Transverse colon (tissue), 4 donors: ENCODE measurements around the gene CAD. TPM values are rescaled to one million over a fixed set of nuclear protein-coding genes. Genes with fewer than 3 reads are reported as not detected.
"Not testable (repeated sequence)": the region's sequence is repeated elsewhere in the genome, so short reads cannot be mapped to it uniquely, and the experiment has no call there.

Experiments
- DNase-seq: peaks from one replicate; pipeline ENCODE4 v3.0.0-alpha.2; 2019
- H3K27ac ChIP-seq, 4 donors: fragments of 200-600 bp; sonication (generic); 2 replicates each; pipeline ENCODE4 v1.5.1; 2016 to 2018; ENCODE audit warnings: inconsistent platforms in 4 of 4
- H3K27me3 ChIP-seq: fragments of 200-600 bp; sonication (generic); 2 replicates; pipeline ENCODE4 v1.5.1; 2017; ENCODE audit warnings: inconsistent platforms
- H3K36me3 ChIP-seq, 4 donors: fragments of 200-600 bp; sonication (generic); 2 replicates each; pipeline ENCODE4 v1.5.1; 2017 to 2019; ENCODE audit warnings: inconsistent platforms in 4 of 4
- H3K4me1 ChIP-seq, 4 donors: fragments of 200-600 bp; sonication (generic); 2 replicates each; pipeline ENCODE4 v1.5.1; 2017 to 2020; ENCODE audit warnings: inconsistent platforms in 4 of 4
- H3K4me3 ChIP-seq, 4 donors: fragments of 200-600 bp; sonication (generic); 1 replicate in 1 of 4; 2 replicates in 3 of 4; pipeline versions ENCODE4 v1.5.1 to v1.6.1; 2017 to 2019; ENCODE audit warnings: inconsistent platforms in 4 of 4
- H3K9me3 ChIP-seq, 2 donors: fragments of 200-600 bp; sonication (generic); 2 replicates each; pipeline ENCODE4 v1.5.1; 2017 to 2019; ENCODE audit warnings: inconsistent platforms in 2 of 2
- EP300 ChIP-seq: sonication (generic); formaldehyde crosslinking; IDR thresholded peaks from one replicate; pipeline ENCODE4 v1.6.1; 2017; ENCODE audit warnings: antibody characterized with exemption, low read depth
- POLR2A ChIP-seq: fragments of 450-650 bp; IDR thresholded peaks from one replicate; pipeline ENCODE4 v1.6.1; 2016; ENCODE audit warnings: antibody characterized with exemption, mild to moderate bottlenecking, moderate library complexity
- POLR2AphosphoS5 ChIP-seq, 3 donors: sonication (generic); formaldehyde crosslinking; IDR thresholded peaks; one replicate each; pipeline ENCODE4 v1.6.1; 2016; ENCODE audit warnings: antibody characterized with exemption in 3 of 3
- WGBS, 2 donors: methylation state at CpG; one replicate each; pipeline ENCODE4 v1.1.5; 2018; ENCODE audit warnings: low coverage in 1 of 2; 5-methylcytosine and 5-hydroxymethylcytosine counted together
- in situ Hi-C, 4 donors: fragments of 200-750 bp; cut with MboI; loops; one replicate each; pipeline versions ENCODE4 v1.15.0 to v1.15.1; 2017; ENCODE audit warnings: low sequenced_read_pairs in 3 of 4, low pct_ligation_motif_present in 1 of 4, low pct_unique_long_range_greater_than_20kb in 1 of 4
- intact Hi-C: fragments of 100-400 bp; cut with DNase I; formaldehyde crosslinking; loops from one replicate; pipeline ENCODE4 v1.15.1; 2023; ENCODE audit warnings: low total_unique reads
- total RNA-seq, 4 donors: library from RNA; depleted of rRNA; stranded (reverse); fragments of >200 nt; gene quantifications; one replicate each; pipeline ENCODE4 v1.1.0, GENCODE V29; 2016
- TF ChIP-seq, protein P1 (sequence below), 5 experiments: fragments of 200-600 bp in 3 of 5; fragments of 450-650 bp in 2 of 5; sonication (generic) in 3 of 5; IDR thresholded peaks; 1 replicate in 2 of 5; 2 replicates in 3 of 5; pipeline ENCODE4 v1.5.1; 2016 to 2017; ENCODE audit warnings: antibody characterized with exemption in 5 of 5, inconsistent platforms in 3 of 5, mild to moderate bottlenecking in 2 of 5, moderate library complexity in 1 of 5

Gene CAD
- total RNA-seq, 4 donors from 2014 or later = 11.9 to 25.9 (median 16.6) TPM

DNA sequence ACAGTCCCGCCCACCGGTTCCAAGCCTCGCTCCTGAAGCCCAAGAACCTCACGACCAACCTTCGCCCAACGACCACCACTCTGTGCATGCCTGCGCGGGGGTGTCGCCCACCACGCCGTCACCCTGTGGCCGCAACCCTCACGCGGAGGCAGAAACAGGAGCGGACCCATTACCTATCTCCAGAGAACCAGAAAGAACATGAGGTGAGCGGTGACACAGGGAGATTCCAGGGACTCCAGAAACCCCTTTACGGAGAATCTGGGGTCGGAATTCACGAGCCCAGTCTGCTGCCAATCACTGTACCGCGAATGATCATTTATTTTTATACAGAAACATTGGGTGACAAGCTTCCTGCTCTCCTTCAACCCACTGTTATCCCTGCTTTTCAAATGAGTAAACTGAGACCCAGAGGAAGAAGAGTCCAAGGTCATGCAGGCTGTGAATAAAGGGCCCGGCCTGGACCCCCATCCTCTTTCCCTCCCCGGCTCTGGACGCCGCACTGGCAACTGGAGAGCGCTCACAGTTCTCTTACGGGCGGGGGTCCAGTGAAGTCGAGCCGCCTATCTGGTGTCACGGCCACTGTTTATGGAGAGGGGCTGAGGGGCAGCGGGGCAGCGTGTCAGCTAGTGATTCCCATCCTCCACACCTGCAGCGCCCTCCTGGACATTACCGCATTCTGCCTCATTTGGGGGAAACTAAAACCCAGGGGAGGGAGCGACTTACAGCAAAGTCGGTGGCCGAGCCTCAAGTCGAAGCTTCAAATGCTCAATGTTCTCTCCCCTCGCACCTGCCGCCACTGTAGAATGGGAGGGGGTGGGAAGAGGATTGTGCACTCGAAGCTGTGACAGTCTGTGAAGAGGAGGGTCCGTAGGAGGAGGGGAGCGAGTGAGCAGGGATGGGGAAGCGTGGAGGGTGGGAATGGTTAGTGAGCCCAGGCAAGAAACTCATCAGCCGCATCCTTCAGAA lies 46.4 kb downstream of the CAD start:
- 0 to 3% methylated on average over 4 to 43 of the region's 46 CpGs for WGBS, 2 donors
- peak overlapping the region in 3 of 4 donors; percentile 26 to 57 (median 49) for H3K4me3 ChIP-seq
- peaks cover 100% of the 10 kb centered on the region for H3K27me3 ChIP-seq
- intact Hi-C loops (no loop called here), in situ Hi-C loops (no loop called here)
- DNase-seq = no peak
- H3K9me3 ChIP-seq = no peaks in the 10 kb centered on the region
- no peak overlapping the region for H3K27ac ChIP-seq
- no peaks in the 10 kb centered on the region for H3K36me3 ChIP-seq
- TF ChIP-seq POLR2A (no peak), EP300 (no peak), POLR2AphosphoS5 (IDR thresholded peaks at IDR 0.05) (no peak)
- TF ChIP-seq, protein P1, sequence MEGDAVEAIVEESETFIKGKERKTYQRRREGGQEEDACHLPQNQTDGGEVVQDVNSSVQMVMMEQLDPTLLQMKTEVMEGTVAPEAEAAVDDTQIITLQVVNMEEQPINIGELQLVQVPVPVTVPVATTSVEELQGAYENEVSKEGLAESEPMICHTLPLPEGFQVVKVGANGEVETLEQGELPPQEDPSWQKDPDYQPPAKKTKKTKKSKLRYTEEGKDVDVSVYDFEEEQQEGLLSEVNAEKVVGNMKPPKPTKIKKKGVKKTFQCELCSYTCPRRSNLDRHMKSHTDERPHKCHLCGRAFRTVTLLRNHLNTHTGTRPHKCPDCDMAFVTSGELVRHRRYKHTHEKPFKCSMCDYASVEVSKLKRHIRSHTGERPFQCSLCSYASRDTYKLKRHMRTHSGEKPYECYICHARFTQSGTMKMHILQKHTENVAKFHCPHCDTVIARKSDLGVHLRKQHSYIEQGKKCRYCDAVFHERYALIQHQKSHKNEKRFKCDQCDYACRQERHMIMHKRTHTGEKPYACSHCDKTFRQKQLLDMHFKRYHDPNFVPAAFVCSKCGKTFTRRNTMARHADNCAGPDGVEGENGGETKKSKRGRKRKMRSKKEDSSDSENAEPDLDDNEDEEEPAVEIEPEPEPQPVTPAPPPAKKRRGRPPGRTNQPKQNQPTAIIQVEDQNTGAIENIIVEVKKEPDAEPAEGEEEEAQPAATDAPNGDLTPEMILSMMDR (IDR thresholded peaks at IDR 0.05) = no peak
- peaks cover 14 to 36% (median 35%) of the 10 kb centered on the region in 4 donors for H3K4me1 ChIP-seq

DNA sequence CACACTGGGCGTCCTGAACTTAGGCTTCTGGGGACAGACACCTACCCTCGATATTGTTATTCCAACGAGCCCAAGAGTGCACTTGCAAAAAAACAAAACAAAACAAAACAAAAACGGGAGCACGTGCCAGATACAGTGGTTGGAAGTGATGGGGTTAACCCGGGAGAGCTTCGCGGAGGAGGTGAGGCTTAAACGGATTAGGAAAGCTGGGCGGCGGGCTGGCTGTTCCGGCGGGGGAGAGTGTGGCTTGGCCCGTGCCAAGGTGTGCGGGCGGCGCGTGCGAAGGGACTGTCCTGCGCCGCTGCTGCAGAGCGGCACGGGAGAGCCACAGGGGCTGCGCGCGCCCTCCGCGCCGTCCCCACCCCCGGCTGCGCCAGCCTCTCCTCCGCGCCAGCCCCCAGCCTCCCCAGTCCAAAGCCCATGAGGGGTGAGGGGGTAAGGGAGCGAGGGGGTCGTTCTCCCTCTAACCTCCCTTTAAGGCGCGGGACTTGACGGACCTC lies 47.1 kb downstream of the CAD start:
- Histone ChIP-seq H3K4me3 (peak overlapping the region in 2 of 4 donors; percentile 18 to 38), H3K9me3 (no peaks in the 10 kb centered on the region), H3K27ac (no peak overlapping the region), H3K36me3 (no peaks in the 10 kb centered on the region), H3K4me1 (peaks cover 14 to 36% (median 35%) of the 10 kb centered on the region in 4 donors), H3K27me3 (peaks cover 100% of the 10 kb centered on the region)
- intact Hi-C loops (no loop called here), in situ Hi-C loops (no loop called here)
- WGBS, 2 donors = 0 to 1% methylated on average over 12 to 38 of the region's 38 CpGs
- TF ChIP-seq, protein P1 (IDR thresholded peaks at IDR 0.05) = no peak
- TF ChIP-seq POLR2AphosphoS5 (IDR thresholded peaks at IDR 0.05) (no peak), EP300 (no peak), POLR2A (no peak)
- no peak for DNase-seq

- DNase-seq = peak; percentile 66
- Histone ChIP-seq H3K36me3 (no peaks in the 10 kb centered on the region), H3K27ac (no peak overlapping the region), H3K4me3 (peak overlapping the region in 2 of 4 donors; percentile 18 to 38), H3K27me3 (peaks cover 100% of the 10 kb centered on the region), H3K4me1 (peaks cover 14 to 36% (median 35%) of the 10 kb centered on the region in 4 donors), H3K9me3 (no peaks in the 10 kb centered on the region)
- intact Hi-C loops (no loop called here), in situ Hi-C loops (no loop called here)
- 2 to 6% methylated on average over 10 to 47 of the region's 56 CpGs for WGBS, 2 donors
- TF ChIP-seq, protein P1 (IDR thresholded peaks at IDR 0.05) = peak; percentile 25 to 45 (median 38)
- no peak for TF ChIP-seq POLR2AphosphoS5 (IDR thresholded peaks at IDR 0.05)
These were observed 47.8 kb downstream of the CAD start for GRCh38 chr2:27264753-27265535.

- in situ Hi-C loops (no loop called here), intact Hi-C loops (no loop called here)
- H3K36me3 ChIP-seq = no peaks in the 10 kb centered on the region
- peaks cover 100% of the 10 kb centered on the region for H3K27me3 ChIP-seq
- DNase-seq = no peak
- H3K27ac ChIP-seq = no peak overlapping the region
- H3K4me1 ChIP-seq = peaks cover 14 to 36% (median 35%) of the 10 kb centered on the region in 4 donors
- no peaks in the 10 kb centered on the region for H3K9me3 ChIP-seq
- no peak overlapping the region for H3K4me3 ChIP-seq
- TF ChIP-seq POLR2A (no peak), POLR2AphosphoS5 (IDR thresholded peaks at IDR 0.05) (no peak), EP300 (no peak)
- TF ChIP-seq, protein P1 (IDR thresholded peaks at IDR 0.05) = no peak
These were observed 48.3 kb downstream of the CAD start for GRCh38 chr2:27265536-27265870.

- H3K4me1 ChIP-seq = peaks cover 8 to 20% (median 20%) of the 10 kb centered on the region in 4 donors
- 92% methylated on average over 13 of the region's 13 CpGs; no CpG with 5 or more reads in 1 of the 2 donors for WGBS, 2 donors
- H3K27ac ChIP-seq, DNase-seq, H3K4me3 ChIP-seq, H3K9me3 ChIP-seq, intact Hi-C loops, H3K36me3 ChIP-seq, in situ Hi-C loops: not testable (repeated sequence)
- H3K27me3 ChIP-seq = peaks cover 92% of the 10 kb centered on the region
These were observed 51.1 kb downstream of the CAD start for GRCh38 chr2:27268296-27268695.
